ENCODE measurements around the gene LYZL6. TPM values are rescaled to one million over a fixed set of nuclear protein-coding genes. Genes with fewer than 3 reads are reported as not detected.

The LYZL6 gene
- total and polyA plus RNA-seq, 10 of the 15 experiments (the other 5 are each of a cell fraction or from before 2014, with no cell fraction given), result not detected

GRCh38 chr17:35978346-35978745 is 34.8 kb upstream of the LYZL6 start (continued):
- TF ChIP-seq PRDM15 (CRISPR knock-in tag; IDR thresholded peaks at IDR 0.05), result no peak
- TF ChIP-seq ZNF384 (IDR thresholded peaks at IDR 0.05; ENCODE audit: borderline replicate concordance, low read depth, low read length), result no peak
- no peak for TF ChIP-seq BCL3 (IDR thresholded peaks at IDR 0.05; ENCODE audit: borderline replicate concordance, insufficient read depth, low read depth, low read length, poor library complexity, severe bottlenecking)
- TF ChIP-seq ELK1 (IDR thresholded peaks at IDR 0.05; ENCODE audit: low read depth, low read length), result no peak
- no peak for TF ChIP-seq RCOR1 (conservative IDR thresholded peaks at IDR 0.05; ENCODE audit: low read depth, low read length)
